Mucosa of gallbladder (tissue), 1 donor: ENCODE data around the gene ARL15. TPM values are rescaled to one million over a fixed set of nuclear protein-coding genes. Genes with fewer than 3 reads are reported as not detected.

Experiments used
- DNase-seq: peaks from one replicate; pipeline ENCODE4 v3.0.0-alpha.2; 2020; ENCODE audit warnings: low spot score
- total RNA-seq: library from RNA; stranded (reverse); gene quantifications from one replicate; pipeline ENCODE4 v1.2.1, GENCODE V29; 2021
- donor health status: DM: no; HTN: no; CAD: no.

The ARL15 gene
- total RNA-seq, 1 donor from 2014 or later: 30.8 TPM

DNA sequence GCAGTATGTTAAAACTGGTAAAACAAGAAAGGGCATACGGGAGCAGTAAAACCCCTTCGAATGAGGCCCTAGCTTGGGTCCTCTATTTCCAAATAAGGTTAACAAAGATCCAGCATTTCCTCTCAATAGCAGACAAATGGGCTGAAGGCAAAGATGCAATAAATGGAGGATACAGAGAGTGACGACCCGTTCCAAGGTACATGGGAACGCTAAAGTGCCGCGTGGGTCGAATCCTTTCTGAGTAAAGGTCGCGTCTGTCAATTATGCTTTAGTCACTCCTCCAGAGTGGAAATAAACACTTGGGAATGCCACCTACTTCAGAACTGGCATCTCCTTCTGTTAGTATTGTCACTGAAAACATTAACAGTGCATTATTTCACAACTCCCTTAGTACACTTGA lies 24.7 kb downstream of the ARL15 start:
- DNase-seq: no peak

GRCh38 chr5:54284586-54284985 lies 25.8 kb downstream of the ARL15 start:
- no peak for DNase-seq

DNA sequence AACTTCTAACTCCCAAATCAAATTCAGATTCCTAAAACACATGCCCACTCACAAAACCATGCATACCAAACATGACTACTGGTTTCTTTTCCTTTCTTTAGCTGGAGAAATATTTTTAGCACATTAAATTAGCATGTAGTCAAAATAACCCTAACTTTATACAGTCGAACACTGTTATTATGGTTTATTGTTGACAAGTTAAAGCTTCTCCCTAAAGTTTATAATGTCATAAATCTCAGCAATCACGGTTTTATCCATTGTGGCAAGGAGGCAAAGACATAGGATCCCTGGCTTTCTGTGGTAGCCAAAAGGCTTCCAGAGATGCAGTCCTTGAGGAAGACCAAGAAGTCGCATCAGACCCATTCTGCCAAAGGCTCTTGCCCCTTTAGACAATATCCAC lies 27.5 kb downstream of the ARL15 start:
- DNase-seq: no peak

DNA sequence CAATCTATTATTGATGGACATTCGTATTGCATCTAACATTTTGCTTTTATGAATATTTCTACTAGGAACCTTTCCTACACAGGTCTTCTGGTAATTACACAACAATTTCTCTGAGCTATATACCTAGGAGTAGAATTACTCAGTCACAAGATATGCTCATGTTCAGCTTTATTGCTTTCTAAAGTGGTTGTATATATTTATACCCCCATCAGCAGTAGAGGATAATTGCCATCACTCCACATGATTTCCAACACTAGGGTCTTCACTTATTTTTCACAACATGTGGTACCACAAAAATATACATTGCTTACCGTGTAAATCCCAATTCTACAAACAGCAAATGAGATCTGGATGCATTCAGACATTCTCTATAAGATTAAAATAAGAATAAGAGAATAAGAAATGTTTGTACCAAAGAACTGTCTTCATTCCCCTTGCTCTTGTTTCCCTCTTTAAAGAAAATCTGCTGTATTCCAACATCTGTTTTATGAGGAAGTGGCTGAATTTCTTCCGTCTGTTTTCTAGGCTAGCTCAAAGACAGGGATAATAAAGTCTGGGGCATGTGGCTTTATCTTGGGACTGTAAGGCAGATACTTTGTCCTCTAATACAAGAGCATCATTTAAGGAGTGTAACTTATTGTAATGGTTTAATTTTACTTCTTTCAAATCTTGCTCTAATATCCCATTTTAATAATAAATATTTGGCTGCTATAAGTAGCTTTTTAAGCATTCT lies 28.2 kb downstream of the ARL15 start:
- DNase-seq: no peak

- DNase-seq: no peak
Observed at GRCh38 chr5:54279960-54280359, 30.4 kb downstream of the ARL15 start.

- no peak for DNase-seq
Observed at GRCh38 chr5:54278979-54279717, 31.2 kb downstream of the ARL15 start.

- DNase-seq: no peak
Observed at GRCh38 chr5:54278036-54278830, 32.1 kb downstream of the ARL15 start.

DNA sequence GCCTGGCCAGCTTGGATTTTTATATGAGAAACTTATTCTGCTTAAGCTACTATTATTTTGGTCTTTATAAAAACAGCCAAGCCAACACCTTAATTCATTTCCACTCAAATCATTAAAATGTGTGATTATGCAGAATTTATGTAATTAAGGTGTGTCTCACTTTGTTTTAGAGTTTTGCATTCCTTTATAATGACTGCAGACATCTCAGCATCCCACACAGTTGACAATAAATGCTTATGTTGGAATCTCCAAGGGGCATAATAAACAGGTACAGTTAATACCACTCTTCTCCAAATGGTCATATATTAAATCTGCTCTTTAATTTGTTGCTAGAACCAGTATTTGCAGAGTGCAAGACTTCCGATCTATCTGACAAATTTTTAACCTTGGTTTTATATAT lies 34.3 kb downstream of the ARL15 start:
- DNase-seq: no peak

- no peak for DNase-seq
Observed at GRCh38 chr5:54275361-54275760, 35.0 kb downstream of the ARL15 start.

GRCh38 chr5:54274944-54275343 lies 35.4 kb downstream of the ARL15 start:
- DNase-seq: no peak

DNA sequence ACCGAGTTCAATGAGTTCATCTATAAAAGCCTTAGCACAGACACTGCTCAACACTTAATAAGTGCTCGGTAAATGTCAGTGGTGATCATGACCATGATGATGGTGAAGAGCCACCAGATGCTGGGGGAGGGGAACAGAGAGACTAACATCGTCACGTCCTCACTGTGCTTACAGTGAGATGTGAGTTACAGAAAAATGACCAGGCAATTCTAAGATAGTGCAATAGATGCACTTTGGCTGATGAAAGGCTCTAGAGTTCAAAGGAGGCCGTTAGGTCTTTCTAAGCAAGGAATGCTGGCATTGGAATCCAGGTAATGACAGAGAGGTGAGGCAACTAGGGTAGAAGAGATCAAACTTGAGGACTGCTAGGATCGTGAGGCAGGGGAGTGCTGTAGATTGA lies 36.7 kb downstream of the ARL15 start:
- DNase-seq: no peak

- DNase-seq: no peak
Observed at GRCh38 chr5:54272746-54273145, 37.6 kb downstream of the ARL15 start.

DNA sequence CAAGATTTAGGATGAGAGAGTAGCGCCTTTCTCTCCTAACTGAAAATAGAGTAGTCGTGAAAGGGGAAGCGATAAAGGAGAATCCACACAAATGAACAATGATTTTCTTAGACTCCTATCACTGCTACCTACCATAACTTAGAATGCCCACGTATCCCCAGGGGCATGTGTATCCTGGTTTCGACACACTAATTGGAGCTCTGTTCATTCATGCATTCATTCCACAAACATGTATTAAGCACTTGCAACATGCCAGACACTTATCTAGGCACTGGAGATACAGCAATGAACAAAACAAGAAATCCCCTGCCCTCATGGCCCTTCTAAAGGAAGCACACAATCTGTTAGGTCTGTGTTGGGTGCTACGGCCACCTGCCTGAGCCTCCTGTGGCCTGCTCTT lies 40.0 kb downstream of the ARL15 start:
- no peak for DNase-seq

GRCh38 chr5:54264574-54264973 lies 45.8 kb downstream of the ARL15 start:
- DNase-seq: no peak

DNA sequence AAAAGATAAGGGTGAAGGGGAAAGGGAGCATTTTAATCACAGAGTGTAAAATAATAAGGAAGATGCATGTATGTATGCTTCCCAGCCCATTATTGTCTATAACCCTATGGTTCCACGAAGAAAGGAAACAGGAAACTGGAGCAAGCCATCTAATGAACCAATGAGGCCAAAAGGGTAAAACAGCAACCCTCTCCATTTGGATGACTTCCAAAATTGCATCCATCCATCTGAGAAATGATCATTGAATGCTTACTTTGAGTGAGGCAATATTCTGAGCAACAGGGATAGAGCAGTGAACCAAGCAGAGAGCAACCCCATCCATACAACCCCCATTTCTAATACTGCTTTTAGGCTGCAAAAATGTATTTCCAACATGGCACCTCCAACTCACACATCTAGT lies 46.9 kb downstream of the ARL15 start:
- no peak for DNase-seq

DNA sequence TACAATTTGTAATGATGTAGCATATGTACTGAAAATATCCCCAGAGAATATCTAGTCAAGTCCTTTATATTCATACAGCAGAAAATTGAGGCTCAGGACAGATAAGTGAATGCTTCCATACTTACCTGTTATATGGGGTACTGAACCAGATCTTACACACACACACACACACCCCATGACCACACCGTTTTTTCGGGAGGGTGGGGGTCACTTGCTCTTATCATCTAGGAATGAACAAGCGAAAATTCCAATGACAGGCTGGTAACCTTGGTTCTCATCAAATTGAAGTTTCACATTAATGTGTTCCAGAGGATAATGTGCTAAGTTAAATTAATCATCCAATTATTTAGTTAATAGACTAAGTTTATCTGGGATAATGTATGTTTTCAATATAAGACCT lies 48.8 kb downstream of the ARL15 start:
- DNase-seq: no peak

GRCh38 chr5:54259981-54260380 lies 50.4 kb downstream of the ARL15 start:
- no peak for DNase-seq

- DNase-seq: no peak
Observed at GRCh38 chr5:54259090-54259489, 51.3 kb downstream of the ARL15 start.

DNA sequence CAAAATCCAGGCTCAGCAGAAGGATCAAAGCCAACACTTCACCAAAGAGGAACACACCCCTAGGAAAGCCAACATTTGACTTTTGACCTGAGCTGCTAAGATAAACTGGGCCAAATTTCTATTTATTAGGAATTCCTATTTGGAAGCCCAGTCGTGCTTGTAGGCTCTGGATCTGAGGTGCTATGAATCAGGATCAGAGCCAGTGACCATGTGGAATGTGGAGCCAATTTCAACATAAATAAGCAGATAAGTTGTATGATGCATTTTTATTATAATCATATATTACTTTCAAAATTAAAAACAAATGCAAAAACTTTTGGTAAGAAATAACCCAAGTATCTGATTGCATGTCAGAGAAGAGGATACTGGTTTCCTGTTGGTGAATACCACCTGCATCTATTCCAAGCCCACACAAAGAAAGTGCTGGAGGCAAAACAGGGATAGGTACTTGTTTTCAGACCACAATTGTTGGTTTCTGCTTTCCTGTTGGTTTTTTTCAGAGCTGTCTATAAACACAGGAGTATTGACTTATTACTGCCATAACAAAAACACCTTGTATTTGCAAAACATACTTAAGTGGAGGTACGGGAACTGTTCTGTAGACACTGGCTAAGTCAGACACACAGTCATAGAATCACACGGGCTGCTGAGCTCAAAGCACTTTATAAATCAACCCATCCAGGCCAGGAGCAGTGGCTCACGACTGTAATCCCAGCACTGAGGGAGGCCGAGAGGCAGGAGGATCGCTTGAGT lies 52.8 kb downstream of the ARL15 start:
- no peak for DNase-seq

DNA sequence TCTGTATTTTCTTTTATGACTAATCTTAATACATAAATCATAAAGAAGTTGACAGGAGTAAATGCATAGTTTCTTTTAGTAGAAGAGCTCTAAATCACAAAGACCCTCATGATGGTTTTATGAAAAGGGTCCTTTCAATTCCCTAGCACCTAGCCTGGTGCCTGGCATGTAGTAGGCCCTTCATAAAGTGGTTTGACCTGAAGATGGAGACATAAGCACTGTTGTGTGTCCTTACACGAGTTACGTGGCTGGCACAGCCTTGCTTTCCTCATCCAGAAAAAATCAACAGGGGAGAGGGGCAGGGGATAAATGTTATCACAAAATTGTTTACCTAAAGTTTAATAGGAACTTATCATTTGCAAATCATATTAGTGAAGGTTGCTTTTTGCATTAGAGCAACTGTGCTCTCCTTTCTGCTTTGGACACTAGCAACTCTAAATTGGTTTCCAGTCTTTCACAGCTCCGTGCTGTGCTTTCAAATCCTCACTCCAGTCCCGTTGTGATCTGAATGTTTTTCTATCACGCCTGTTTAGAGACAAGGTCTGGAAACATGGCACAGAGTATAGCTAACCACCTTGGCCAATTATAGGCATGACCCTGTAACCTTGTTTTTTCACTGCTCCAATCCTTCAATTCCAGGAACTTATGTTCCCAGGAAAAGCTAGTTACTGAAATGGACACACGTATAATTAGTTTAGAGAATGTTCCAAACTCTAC lies 55.7 kb downstream of the ARL15 start:
- no peak for DNase-seq

- no peak for DNase-seq
Observed at GRCh38 chr5:54251981-54252380, 58.4 kb downstream of the ARL15 start.
